Measurements from ENCODE around the gene CA12. TPM values are rescaled to one million over a fixed set of nuclear protein-coding genes. Genes with fewer than 3 reads are reported as not detected.

CA12 gene
- total and polyA plus RNA-seq, 9 of the 15 experiments (the other 6 are each of a cell fraction or from before 2014, with no cell fraction given), result 0.01 to 0.78 (median 0.15) TPM; not detected in 1

GRCh38 chr15:63287109-63287508, 94.5 kb downstream of the CA12 start:
- intact Hi-C loops (cut with micrococcal nuclease) (loop anchor here (5.0 to 10.0 kb wide), 3 partner anchors 240 to 780 kb away; no protein-coding TSS in a partner anchor), in situ Hi-C loops (cut with MboI) (loop anchor here (25.0 kb wide), 1 partner anchor 775 kb away; no protein-coding TSS in a partner anchor)
- WGBS (ENCODE audit: insufficient coverage, low coverage, missing lambda C conversion rate), result 53% methylated on average over 2 of the region's 2 CpGs
- no peaks in the 10 kb centered on the region for H3K9me1 ChIP-seq (ENCODE audit: control insufficient read depth, insufficient read depth, low read length)
- no peak overlapping the region for H3K4me2 ChIP-seq (ENCODE audit: insufficient read depth, low read length)
- H3K27me3 ChIP-seq (ENCODE audit: control insufficient read depth in 2 of 2, insufficient read depth in 2 of 2, low read length in 2 of 2), result no peaks in the 10 kb centered on the region
- no peaks in the 10 kb centered on the region for H3K79me2 ChIP-seq (ENCODE audit: control insufficient read depth, insufficient read depth, low read length)
- H3K9me3 ChIP-seq (replicated peaks; ENCODE audit: control insufficient read depth, insufficient read depth, low read depth, low read length), result no peaks in the 10 kb centered on the region
- no peak overlapping the region for H3K9ac ChIP-seq (ENCODE audit: insufficient read depth in 1 of 2, low read depth in 2 of 2, low read length in 2 of 2)
- no peak for DNase-seq (ENCODE audit: extremely low read depth in 1 of 4, low spot score in 3 of 4)
- FAIRE-seq, result no peak
- no peak overlapping the region for H2AFZ ChIP-seq (ENCODE audit: low read depth, low read length)
- peaks cover 5% of the 10 kb centered on the region; the same call in 1 of the 3 replicates for H3K36me3 ChIP-seq (ENCODE audit: control insufficient read depth, insufficient read depth, low read length)
- no peaks in the 10 kb centered on the region for H4K20me1 ChIP-seq (replicated peaks; ENCODE audit: control insufficient read depth, insufficient read depth, low read length)
- no peak for ATAC-seq
- TF ChIP-seq, protein P1, sequence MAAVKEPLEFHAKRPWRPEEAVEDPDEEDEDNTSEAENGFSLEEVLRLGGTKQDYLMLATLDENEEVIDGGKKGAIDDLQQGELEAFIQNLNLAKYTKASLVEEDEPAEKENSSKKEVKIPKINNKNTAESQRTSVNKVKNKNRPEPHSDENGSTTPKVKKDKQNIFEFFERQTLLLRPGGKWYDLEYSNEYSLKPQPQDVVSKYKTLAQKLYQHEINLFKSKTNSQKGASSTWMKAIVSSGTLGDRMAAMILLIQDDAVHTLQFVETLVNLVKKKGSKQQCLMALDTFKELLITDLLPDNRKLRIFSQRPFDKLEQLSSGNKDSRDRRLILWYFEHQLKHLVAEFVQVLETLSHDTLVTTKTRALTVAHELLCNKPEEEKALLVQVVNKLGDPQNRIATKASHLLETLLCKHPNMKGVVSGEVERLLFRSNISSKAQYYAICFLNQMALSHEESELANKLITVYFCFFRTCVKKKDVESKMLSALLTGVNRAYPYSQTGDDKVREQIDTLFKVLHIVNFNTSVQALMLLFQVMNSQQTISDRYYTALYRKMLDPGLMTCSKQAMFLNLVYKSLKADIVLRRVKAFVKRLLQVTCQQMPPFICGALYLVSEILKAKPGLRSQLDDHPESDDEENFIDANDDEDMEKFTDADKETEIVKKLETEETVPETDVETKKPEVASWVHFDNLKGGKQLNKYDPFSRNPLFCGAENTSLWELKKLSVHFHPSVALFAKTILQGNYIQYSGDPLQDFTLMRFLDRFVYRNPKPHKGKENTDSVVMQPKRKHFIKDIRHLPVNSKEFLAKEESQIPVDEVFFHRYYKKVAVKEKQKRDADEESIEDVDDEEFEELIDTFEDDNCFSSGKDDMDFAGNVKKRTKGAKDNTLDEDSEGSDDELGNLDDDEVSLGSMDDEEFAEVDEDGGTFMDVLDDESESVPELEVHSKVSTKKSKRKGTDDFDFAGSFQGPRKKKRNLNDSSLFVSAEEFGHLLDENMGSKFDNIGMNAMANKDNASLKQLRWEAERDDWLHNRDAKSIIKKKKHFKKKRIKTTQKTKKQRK (IDR thresholded peaks at IDR 0.05; ENCODE audit: borderline replicate concordance, low read depth, low read length), result no peak
- no peak for TF ChIP-seq SIX5 (IDR thresholded peaks at IDR 0.05; ENCODE audit: borderline replicate concordance in 1 of 2, insufficient read depth in 1 of 2, low read depth in 1 of 2, low read length in 2 of 2)
- TF ChIP-seq PHTF2 (CRISPR knock-in tag; IDR thresholded peaks at IDR 0.05), result no peak
- no peak for TF ChIP-seq FOXP4 (CRISPR knock-in tag; IDR thresholded peaks at IDR 0.05; ENCODE audit: borderline replicate concordance)
- TF ChIP-seq, protein P2, sequence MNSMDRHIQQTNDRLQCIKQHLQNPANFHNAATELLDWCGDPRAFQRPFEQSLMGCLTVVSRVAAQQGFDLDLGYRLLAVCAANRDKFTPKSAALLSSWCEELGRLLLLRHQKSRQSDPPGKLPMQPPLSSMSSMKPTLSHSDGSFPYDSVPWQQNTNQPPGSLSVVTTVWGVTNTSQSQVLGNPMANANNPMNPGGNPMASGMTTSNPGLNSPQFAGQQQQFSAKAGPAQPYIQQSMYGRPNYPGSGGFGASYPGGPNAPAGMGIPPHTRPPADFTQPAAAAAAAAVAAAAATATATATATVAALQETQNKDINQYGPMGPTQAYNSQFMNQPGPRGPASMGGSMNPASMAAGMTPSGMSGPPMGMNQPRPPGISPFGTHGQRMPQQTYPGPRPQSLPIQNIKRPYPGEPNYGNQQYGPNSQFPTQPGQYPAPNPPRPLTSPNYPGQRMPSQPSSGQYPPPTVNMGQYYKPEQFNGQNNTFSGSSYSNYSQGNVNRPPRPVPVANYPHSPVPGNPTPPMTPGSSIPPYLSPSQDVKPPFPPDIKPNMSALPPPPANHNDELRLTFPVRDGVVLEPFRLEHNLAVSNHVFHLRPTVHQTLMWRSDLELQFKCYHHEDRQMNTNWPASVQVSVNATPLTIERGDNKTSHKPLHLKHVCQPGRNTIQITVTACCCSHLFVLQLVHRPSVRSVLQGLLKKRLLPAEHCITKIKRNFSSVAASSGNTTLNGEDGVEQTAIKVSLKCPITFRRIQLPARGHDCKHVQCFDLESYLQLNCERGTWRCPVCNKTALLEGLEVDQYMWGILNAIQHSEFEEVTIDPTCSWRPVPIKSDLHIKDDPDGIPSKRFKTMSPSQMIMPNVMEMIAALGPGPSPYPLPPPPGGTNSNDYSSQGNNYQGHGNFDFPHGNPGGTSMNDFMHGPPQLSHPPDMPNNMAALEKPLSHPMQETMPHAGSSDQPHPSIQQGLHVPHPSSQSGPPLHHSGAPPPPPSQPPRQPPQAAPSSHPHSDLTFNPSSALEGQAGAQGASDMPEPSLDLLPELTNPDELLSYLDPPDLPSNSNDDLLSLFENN (IDR thresholded peaks at IDR 0.05; ENCODE audit: low read depth in 2 of 2, low read length in 2 of 2), result no peak
- TF ChIP-seq ZNF507 (tag; conservative IDR thresholded peaks at IDR 0.05), result no peak
- no peak for TF ChIP-seq RFX1 (IDR thresholded peaks at IDR 0.05)
- no peak for TF ChIP-seq ZNF444 (CRISPR knock-in tag; IDR thresholded peaks at IDR 0.05)
- no peak for TF ChIP-seq ETV1 (tag; conservative IDR thresholded peaks at IDR 0.05; ENCODE audit: low read depth)
- no peak for TF ChIP-seq PRMT5 (CRISPR knock-in tag; IDR thresholded peaks at IDR 0.05)
- TF ChIP-seq ZNF282 (CRISPR knock-in tag; IDR thresholded peaks at IDR 0.05), result no peak
- no peak for TF ChIP-seq ZC3H11A (IDR thresholded peaks at IDR 0.05; ENCODE audit: low read depth, low read length)
- no peak for TF ChIP-seq BRD4 (IDR thresholded peaks at IDR 0.05)
- TF ChIP-seq ZNF134 (CRISPR knock-in tag; conservative IDR thresholded peaks at IDR 0.05), result no peak
- no peak overlapping the region for H3K27ac ChIP-seq (ENCODE audit: extremely low read depth, low read depth, low read length)
- peaks cover 0 to 8% of the 10 kb centered on the region in 2 experiments; a peak in 3 of 5 replicates for H3K4me1 ChIP-seq (replicated peaks in 1 of 2; ENCODE audit: control insufficient read depth in 2 of 2, insufficient read depth in 2 of 2, low read length in 2 of 2)
- BruUV-seq (replicated peaks), result no TSS peak
- POLR2A ChIA-PET, result interaction anchor here (1.2 kb wide), 1 partner anchor 10 kb away, joined by 4 read pairs; the partner anchor contains the start of gene APH1B
- no peak overlapping the region for H3K4me3 ChIP-seq
- CTCF ChIA-PET (ENCODE audit: low intra/inter-chr PET ratio), result interaction anchor here (4.5 kb wide), 1 partner anchor 115 kb away, joined by 35 read pairs; no protein-coding TSS in a partner anchor
